Esophagus (tissue), 2 donors: ENCODE data around the gene KLK6. TPM values are rescaled to one million over a fixed set of nuclear protein-coding genes. Genes with fewer than 3 reads are reported as not detected.

Experiments used
- H3K27ac ChIP-seq, 2 donors: one replicate each; pipeline ENCODE4 v1.5.1; 2013; ENCODE audit warnings: low read depth in 2 of 2, mild to moderate bottlenecking in 2 of 2, inconsistent platforms in 1 of 2, low read length in 1 of 2, moderate library complexity in 1 of 2
- H3K27me3 ChIP-seq, 2 donors: one replicate each; pipeline ENCODE4 v1.6.1; 2013; ENCODE audit warnings: low read length in 2 of 2, control low read depth in 1 of 2, mild to moderate bottlenecking in 1 of 2; ENCODE audit not compliant: insufficient read depth in 2 of 2, control insufficient read depth in 1 of 2
- H3K36me3 ChIP-seq, 2 donors: one replicate each; pipeline ENCODE4 v1.6.1; 2013; ENCODE audit warnings: low read length in 1 of 2; ENCODE audit not compliant: control insufficient read depth in 2 of 2, insufficient read depth in 2 of 2
- H3K4me1 ChIP-seq, 2 donors: one replicate each; pipeline ENCODE4 v1.6.1; 2013; ENCODE audit warnings: low read length in 1 of 2; ENCODE audit not compliant: control insufficient read depth in 2 of 2, insufficient read depth in 2 of 2
- H3K4me3 ChIP-seq, 2 donors: one replicate each; pipeline ENCODE4 v1.5.1; 2013; ENCODE audit warnings: low read length in 2 of 2, mild to moderate bottlenecking in 2 of 2, low read depth in 1 of 2, moderate library complexity in 1 of 2
- H3K9me3 ChIP-seq, 2 donors: one replicate each; pipeline ENCODE4 v1.6.1; 2013; ENCODE audit warnings: mild to moderate bottlenecking in 2 of 2, low read depth in 1 of 2, low read length in 1 of 2, moderate library complexity in 1 of 2; ENCODE audit not compliant: control insufficient read depth in 2 of 2, insufficient read depth in 1 of 2
- WGBS, 2 donors: extraction: QIAGEN DNeasy Blood & Tissue Kit; methylation state at CpG; one replicate each; pipeline ENCODE4 v1.1.7; 2013; 5-methylcytosine and 5-hydroxymethylcytosine counted together
- polyA plus RNA-seq, 2 donors: library from polyadenylated mRNA; stranded (reverse); fragments of 200-250 nt; gene quantifications; one replicate each; pipeline ENCODE4 v1.2.3, GENCODE V29; 2013
- donor health status: healthy with polysubstance abuse.
- donor health status: Bipolar disorder and iron deficiency.

KLK6 gene
- 10 to 100 TPM; 32.8 to 64.6 TPM for polyA plus RNA-seq

DNA sequence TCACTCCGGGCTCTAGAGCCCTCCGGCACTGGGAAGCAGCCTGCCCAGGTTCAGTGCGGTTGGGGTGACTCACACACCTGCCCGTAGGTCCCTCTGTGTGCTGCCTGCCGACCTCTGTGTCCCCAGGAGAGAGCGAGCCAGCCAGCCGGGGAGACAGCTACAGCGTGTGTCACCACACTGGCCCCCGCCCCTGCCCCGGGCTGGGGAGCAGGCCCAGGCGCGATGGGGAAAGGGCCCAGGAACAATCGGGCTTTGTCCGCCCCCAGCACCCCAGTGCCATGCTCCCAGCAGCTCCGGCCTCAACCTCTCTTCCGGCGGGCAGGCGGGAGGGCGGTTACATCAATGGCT, at the start of gene KLK6:
TSS of gene KLK6 (minus strand) at position 179 of the 348 bp plus-strand sequence. CDS start 1,487 bp downstream, outside the sequence.
- peaks cover 0 to 19% of the 10 kb centered on the region in 2 donors for H3K4me1 ChIP-seq
- no peaks in the 10 kb centered on the region for H3K36me3 ChIP-seq
- 45 to 59% methylated on average over 19 of the region's 19 CpGs for WGBS, 2 donors
- no peaks in the 10 kb centered on the region for H3K27me3 ChIP-seq
- no peak within 1 kb of the TSS for H3K4me3 ChIP-seq
- H3K27ac ChIP-seq = peak within 1 kb of the TSS; percentile 27 to 83
- no peaks in the 10 kb centered on the region for H3K9me3 ChIP-seq

DNA sequence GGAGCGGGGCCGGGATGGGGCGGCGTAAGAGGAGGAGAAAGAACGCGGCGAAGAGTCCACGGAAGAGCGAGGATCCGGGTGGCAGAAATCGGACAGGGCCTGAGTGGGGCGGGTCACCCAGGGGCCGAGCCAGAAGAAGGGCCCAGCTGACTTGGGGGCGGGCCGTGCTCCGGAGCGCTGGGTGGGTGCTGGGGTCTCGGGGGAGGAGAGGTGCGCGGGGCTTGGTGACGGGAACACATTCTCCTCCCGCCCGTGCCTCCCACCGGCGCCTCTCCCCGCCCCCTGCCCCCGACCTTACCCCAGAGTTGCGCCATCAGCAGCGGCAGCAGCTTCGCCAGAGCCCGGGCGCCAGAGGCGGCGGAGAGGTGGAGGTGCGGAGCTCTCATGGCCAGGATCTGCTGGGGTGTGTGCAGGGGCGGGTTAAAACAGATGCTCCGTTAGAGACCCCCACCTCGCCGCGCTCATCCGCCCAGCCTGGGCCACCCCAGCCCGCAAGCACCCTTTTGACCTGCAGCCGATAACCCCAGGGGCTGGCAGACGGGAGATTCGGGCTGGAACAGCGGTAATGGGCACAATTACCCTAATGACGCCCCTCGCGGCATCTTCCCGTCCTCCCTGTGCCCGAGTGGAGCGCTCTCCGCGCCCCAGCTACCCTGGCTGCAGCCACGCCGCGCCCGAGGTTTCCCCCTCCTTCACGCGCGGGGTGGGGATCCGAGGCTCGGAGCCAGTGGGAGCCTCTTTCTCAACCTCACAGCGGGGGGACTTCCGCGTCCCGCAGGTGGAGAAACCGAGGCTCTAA, 49.6 kb upstream of the KLK6 start:
- H3K27me3 ChIP-seq = peaks cover 0 to 6% of the 10 kb centered on the region in 2 donors
- H3K4me3 ChIP-seq = peak overlapping the region; percentile 63
- 1 to 3% methylated on average over 52 to 68 of the region's 68 CpGs for WGBS, 2 donors
- no peaks in the 10 kb centered on the region for H3K9me3 ChIP-seq
- peaks cover 0 to 10% of the 10 kb centered on the region in 2 donors for H3K36me3 ChIP-seq
- H3K27ac ChIP-seq = peak overlapping the region; percentile 94 to 96
- peaks cover 0 to 8% of the 10 kb centered on the region in 2 donors for H3K4me1 ChIP-seq

DNA sequence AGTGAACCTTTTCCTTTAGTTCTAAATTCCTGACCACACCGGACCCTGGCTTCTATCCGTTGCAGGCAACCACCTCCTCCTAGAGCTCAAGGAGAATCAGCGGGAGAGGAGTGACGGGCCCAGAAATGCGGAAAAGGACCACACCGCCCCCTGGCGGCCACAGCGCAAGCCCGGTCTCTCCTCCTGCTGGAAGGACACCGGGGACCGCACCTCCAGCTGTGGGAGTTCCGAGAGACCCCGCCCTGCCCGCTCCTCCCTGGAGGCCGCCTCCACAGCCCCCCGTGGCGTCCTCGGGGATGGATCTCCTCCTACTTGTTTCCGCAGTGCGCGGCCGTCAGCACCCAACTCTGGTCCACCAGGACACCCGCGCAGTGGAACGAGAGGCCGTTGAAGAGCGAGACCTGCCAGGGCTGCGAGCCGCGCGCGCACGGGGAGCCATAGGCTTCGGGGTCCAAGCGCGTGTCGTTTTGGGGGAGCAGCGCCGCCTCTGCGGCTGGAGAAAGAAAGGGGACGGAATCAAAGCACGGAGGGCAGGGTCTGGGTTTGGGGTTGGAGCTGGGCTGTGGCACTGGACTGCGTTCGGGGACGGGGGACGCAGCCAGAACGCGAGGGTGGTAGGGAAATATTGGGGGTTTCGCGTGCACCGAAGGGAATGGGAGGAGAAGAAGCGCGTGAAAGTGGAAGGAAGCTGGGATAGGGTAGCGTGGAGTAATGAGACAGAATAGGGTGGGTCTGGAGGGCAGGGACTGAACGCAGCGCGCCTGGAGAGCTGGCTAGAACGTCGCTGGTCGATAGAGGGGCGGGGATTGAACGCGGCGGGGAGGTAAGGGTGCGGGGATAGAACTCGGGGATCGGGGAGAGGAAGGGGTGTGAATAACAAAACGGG, 47.6 kb upstream of the KLK6 start:
- Histone ChIP-seq H3K9me3 (no peaks in the 10 kb centered on the region), H3K4me3 (peak overlapping the region; percentile 55 to 63), H3K36me3 (peaks cover 0 to 10% of the 10 kb centered on the region in 2 donors), H3K4me1 (peaks cover 0 to 8% of the 10 kb centered on the region in 2 donors), H3K27me3 (peaks cover 0 to 6% of the 10 kb centered on the region in 2 donors), H3K27ac (peak overlapping the region; percentile 70 to 81)
- WGBS, 2 donors = 3 to 4% methylated on average over 68 of the region's 68 CpGs

DNA sequence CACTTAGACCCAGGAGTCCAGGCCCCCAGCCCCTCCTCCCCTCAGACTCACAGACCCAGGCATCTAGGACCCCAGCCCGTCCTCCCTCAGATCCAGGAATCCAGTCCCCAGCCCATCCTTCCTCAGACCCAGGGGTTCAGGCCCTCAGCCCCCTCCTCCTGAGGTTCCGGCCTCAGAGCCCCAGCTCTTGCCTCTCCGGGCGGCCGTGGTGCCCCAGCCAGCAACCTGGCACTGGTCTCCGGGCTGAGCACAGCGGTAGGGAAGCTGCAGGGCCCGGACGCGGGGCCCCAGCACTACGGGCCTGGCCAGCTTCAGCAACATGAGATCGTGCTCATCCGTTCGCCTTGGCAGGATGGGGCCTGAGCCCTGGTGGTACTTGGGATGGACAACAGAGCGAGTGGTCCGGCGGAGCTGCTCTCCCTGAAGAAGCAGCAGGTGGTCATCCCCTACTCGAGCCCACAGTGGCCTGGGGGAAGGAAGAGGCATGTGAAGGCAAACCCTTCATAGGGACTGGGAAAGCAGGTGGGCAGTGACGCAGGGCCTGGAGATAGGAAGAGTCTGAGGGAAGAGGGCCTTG, 46.4 kb upstream of the KLK6 start:
- no peak overlapping the region for H3K4me3 ChIP-seq
- no peaks in the 10 kb centered on the region for H3K9me3 ChIP-seq
- 81 to 82% methylated on average over 19 of the region's 19 CpGs for WGBS, 2 donors
- peak overlapping the region in 1 of 2 donors; percentile 68 for H3K27ac ChIP-seq
- peaks cover 0 to 6% of the 10 kb centered on the region in 2 donors for H3K27me3 ChIP-seq
- peaks cover 0 to 8% of the 10 kb centered on the region in 2 donors for H3K4me1 ChIP-seq
- H3K36me3 ChIP-seq = peaks cover 0 to 10% of the 10 kb centered on the region in 2 donors

DNA sequence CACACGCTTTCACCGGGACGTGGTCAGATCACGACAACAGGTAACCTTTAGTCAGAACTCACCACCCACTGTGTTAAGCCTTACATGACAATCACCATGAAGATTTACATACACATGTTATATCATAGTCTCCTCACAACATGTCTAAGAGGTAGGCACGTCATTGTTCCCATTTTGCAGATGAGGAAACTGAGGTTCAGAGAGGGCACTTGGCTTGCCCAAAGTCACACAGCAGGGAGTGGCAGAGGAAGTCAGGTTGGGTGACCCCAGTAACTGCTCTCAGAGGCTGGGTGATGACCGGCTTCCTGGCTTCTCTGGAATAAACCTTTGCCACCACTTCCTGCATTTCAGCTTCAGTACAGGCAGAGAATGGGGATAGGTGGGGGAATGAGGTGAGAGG, 44.9 kb upstream of the KLK6 start:
- Histone ChIP-seq H3K9me3 (no peaks in the 10 kb centered on the region), H3K27me3 (peaks cover 0 to 5% of the 10 kb centered on the region in 2 donors), H3K4me3 (no peak overlapping the region), H3K27ac (peak overlapping the region in 1 of 2 donors; percentile 36), H3K4me1 (peaks cover 0 to 9% of the 10 kb centered on the region in 2 donors), H3K36me3 (peaks cover 0 to 10% of the 10 kb centered on the region in 2 donors)
- 84 to 90% methylated on average over 6 of the region's 6 CpGs for WGBS, 2 donors

DNA sequence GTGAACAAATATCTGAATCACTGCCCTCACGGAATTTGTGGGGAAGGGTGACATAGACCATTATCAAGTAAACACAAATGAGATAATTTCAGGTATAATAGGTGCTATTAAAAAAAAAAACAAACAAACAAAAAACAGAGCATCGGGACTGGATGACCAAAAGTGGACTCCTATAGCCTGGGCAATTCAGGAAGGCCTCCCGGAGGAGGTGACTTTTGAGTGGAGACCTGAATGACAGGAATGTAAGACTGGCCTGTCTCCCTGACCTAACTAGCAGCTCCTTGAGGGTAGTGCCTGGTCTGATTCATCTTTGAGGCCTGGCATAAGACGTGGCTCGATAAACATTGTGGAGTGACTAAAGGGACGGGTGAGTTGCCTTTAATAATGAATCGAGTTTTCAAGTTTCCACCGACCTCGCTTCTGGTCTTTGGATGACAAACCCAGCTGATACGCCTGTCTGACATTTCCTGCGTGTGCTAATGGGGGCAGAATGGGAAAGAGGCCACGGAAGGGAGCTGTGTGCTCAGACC, 43.3 kb upstream of the KLK6 start:
- Histone ChIP-seq H3K9me3 (peaks cover 0 to 2% of the 10 kb centered on the region in 2 donors), H3K4me3 (no peak overlapping the region), H3K36me3 (peaks cover 0 to 10% of the 10 kb centered on the region in 2 donors), H3K27ac (peak overlapping the region in 1 of 2 donors; percentile 82), H3K4me1 (peaks cover 0 to 10% of the 10 kb centered on the region in 2 donors), H3K27me3 (no peaks in the 10 kb centered on the region)
- 59 to 63% methylated on average over 12 of the region's 12 CpGs for WGBS, 2 donors

DNA sequence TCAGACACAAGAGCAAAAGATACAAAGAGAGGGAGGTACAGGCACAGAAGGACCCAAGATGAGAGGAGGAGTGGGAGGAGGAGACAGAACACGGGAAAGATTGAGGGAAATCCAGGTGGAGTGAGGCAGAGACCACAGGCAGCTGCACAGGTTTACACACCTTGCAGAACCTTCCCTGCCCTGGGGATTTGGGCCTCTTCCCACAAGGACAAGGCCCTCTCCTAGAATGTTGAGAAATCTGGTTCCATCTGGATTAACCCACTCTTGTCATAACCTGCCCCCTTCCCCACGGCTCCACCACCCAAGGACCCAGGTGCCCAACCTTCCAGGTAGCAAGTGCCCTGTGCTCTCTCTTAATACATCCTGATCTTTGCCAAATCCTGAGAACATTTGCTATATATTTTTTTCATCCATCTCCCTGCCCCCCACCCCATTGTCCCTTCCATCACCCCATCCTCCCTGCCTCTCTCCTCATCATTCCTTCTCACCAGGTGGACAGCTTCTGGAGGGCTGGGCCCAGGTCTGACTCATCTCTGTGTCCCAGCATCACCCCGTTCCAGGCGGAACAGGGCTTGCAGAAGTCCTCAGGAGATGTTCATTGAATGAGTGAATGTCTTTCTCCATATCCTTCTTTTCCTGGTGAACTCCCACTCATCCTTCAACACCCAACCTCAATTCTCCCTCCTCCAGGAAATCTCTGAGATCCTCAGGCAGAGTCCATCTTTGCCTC, 40.8 kb upstream of the KLK6 start:
- H3K4me3 ChIP-seq = no peak overlapping the region
- 41 to 51% methylated on average over 4 of the region's 4 CpGs for WGBS, 2 donors
- peak overlapping the region; percentile 6 to 91 for H3K27ac ChIP-seq
- no peaks in the 10 kb centered on the region for H3K27me3 ChIP-seq
- H3K4me1 ChIP-seq = peaks cover 0 to 6% of the 10 kb centered on the region in 2 donors
- peaks cover 0 to 6% of the 10 kb centered on the region in 2 donors for H3K36me3 ChIP-seq
- peaks cover 0 to 2% of the 10 kb centered on the region in 2 donors for H3K9me3 ChIP-seq

DNA sequence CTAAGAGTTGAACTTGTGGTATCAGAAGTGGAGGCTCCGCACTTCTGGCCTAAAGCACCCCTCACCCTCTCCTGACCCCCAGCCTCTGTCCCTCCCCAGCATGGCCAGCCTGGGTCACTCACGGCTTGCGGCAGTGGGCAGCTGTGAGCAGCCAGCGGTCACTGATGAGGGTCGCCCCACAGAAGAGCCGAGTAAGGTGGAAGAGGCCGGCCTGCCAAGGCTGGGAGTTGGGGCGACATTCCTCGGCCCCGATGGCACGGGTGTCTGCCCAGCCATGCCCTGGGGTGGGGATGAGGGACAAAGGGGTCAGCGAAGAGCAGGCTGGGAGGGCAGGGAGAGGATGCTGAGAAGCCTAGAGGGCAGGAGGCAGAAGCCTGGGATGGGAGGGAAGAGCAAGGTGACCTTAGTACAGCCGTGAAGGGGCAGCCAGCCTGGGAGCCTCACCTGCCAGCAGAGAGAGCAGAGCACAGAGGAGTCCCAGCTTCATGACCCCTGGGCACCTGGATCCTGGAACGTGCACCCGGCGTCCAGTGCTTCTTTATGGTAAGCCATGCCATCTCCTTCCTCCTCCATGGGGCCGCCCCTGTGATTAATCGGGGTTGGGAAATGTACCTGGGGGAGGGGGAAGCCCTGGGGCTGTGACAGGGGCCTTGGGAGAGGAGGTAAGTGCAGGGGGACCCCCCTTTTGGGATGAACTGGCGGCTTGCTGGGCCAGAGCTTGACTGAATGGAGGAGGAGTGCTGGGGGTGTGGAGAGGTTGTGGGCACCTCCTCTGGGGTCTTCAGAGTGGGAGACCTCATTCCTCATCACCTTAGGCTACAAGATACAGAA, 39.9 kb upstream of the KLK6 start:
- Histone ChIP-seq H3K9me3 (peaks cover 0 to 2% of the 10 kb centered on the region in 2 donors), H3K27ac (peak overlapping the region; percentile 6 to 91), H3K27me3 (no peaks in the 10 kb centered on the region), H3K36me3 (peaks cover 0 to 1% of the 10 kb centered on the region in 2 donors), H3K4me3 (no peak overlapping the region), H3K4me1 (peaks cover 0 to 6% of the 10 kb centered on the region in 2 donors)
- WGBS, 2 donors = 60 to 62% methylated on average over 18 to 19 of the region's 19 CpGs
